ENCODE results near the gene C3. TPM values are rescaled to one million over a fixed set of nuclear protein-coding genes. Genes with fewer than 3 reads are reported as not detected.
A peak's percentile ranks its signal among the peaks of the same experiment; 100 is the strongest.

The C3 gene
- total RNA-seq, 2 donors from 2014 or later, result 320 to 382 TPM

- Histone ChIP-seq H3K36me3 (replicated peaks in 1 of 2; ENCODE audit: insufficient read depth in 1 of 2, low read depth in 2 of 2) (peaks cover 4 to 21% of the 10 kb centered on the region in 2 donors), H3K4me3 (no peak overlapping the region)
Measured at GRCh38 chr19:6744381-6745301, 24.2 kb upstream of the C3 start.

GRCh38 chr19:6743714-6744380, 23.4 kb upstream of the C3 start:
- WGBS, 2 donors, result 89 to 94% methylated on average over 15 of the region's 15 CpGs
- intact Hi-C loops (cut with DNase I), result loop anchor here (10.0 kb wide), 2 partner anchors 121 to 229 kb away; no protein-coding TSS in a partner anchor
- no peaks in the 10 kb centered on the region for H3K27me3 ChIP-seq
- TF ChIP-seq CTCF (IDR thresholded peaks at IDR 0.05) (no peak), POLR2A (IDR thresholded peaks at IDR 0.05) (no peak)
- peaks cover 35% of the 10 kb centered on the region for H3K4me1 ChIP-seq
- H3K36me3 ChIP-seq (replicated peaks in 1 of 2; ENCODE audit: insufficient read depth in 1 of 2, low read depth in 2 of 2), result peaks cover 4 to 18% of the 10 kb centered on the region in 2 donors
- ATAC-seq (no peak), DNase-seq (no peak)
- no peaks in the 10 kb centered on the region for H3K9me3 ChIP-seq
- H3K27ac ChIP-seq, result peak overlapping the region; percentile 66 to 83 (median 80)
- H3K4me3 ChIP-seq, result no peak overlapping the region

More at GRCh38 chr19:6744381-6745301, 24.2 kb upstream of the C3 start:
- WGBS, 2 donors, result 52% methylated on average over 19 to 31 of the region's 41 CpGs
- ATAC-seq, result peak; percentile 77
- peak; percentile 75 to 85 (median 79) for DNase-seq
- intact Hi-C loops (cut with DNase I), result loop anchor here (10.0 kb wide), 2 partner anchors 120 to 230 kb away; no protein-coding TSS in a partner anchor
- TF ChIP-seq POLR2A (IDR thresholded peaks at IDR 0.05) (no peak), CTCF (IDR thresholded peaks at IDR 0.05) (peak in 1 of 7 experiments; percentile 5)
- H3K4me1 ChIP-seq, result peaks cover 30% of the 10 kb centered on the region
- no peaks in the 10 kb centered on the region for H3K9me3 ChIP-seq
- H3K27me3 ChIP-seq, result no peaks in the 10 kb centered on the region
- peak overlapping the region; percentile 66 to 83 (median 80) for H3K27ac ChIP-seq

- DNase-seq (no peak), ATAC-seq (no peak)
- Histone ChIP-seq H3K9me3 (no peaks in the 10 kb centered on the region), H3K4me3 (no peak overlapping the region), H3K27me3 (no peaks in the 10 kb centered on the region), H3K4me1 (peaks cover 43% of the 10 kb centered on the region), H3K27ac (peak overlapping the region in 1 of 4 donors; percentile 13), H3K36me3 (replicated peaks in 1 of 2; ENCODE audit: insufficient read depth in 1 of 2, low read depth in 2 of 2) (peaks cover 4 to 12% of the 10 kb centered on the region in 2 donors)
- TF ChIP-seq POLR2A (IDR thresholded peaks at IDR 0.05), result no peak
- TF ChIP-seq CTCF (IDR thresholded peaks at IDR 0.05), result no peak
- 76 to 86% methylated on average over 7 of the region's 7 CpGs for WGBS, 2 donors
- intact Hi-C loops (cut with DNase I), result loop anchor here (10.0 kb wide), 2 partner anchors 122 to 228 kb away; no protein-coding TSS in a partner anchor
Measured at GRCh38 chr19:6743066-6743465, 22.6 kb upstream of the C3 start.

- Histone ChIP-seq H3K27ac (peak overlapping the region; percentile 81 to 95 (median 88)), H3K4me1 (peaks cover 54% of the 10 kb centered on the region), H3K9me3 (no peaks in the 10 kb centered on the region), H3K4me3 (peak overlapping the region; percentile 42 to 73), H3K27me3 (no peaks in the 10 kb centered on the region), H3K36me3 (replicated peaks in 1 of 2; ENCODE audit: insufficient read depth in 1 of 2, low read depth in 2 of 2) (no peaks in the 10 kb centered on the region)
- DNase-seq (peak; percentile 42 to 50 (median 49)), ATAC-seq (no peak)
- intact Hi-C loops (cut with DNase I), result loop anchor here (10.0 kb wide), 2 partner anchors 124 to 226 kb away; no protein-coding TSS in a partner anchor
- WGBS, 2 donors, result 2 to 5% methylated on average over 16 to 45 of the region's 46 CpGs
- TF ChIP-seq CTCF (IDR thresholded peaks at IDR 0.05) (no peak), POLR2A (IDR thresholded peaks at IDR 0.05) (peak in 1 of 3 donors; percentile 38)
Measured at GRCh38 chr19:6740589-6741343, 20.3 kb upstream of the C3 start.
